SKM-1 (cell line): ENCODE results near the gene ST6GALNAC3.

ENCODE experiments used
- DNase-seq: peaks from one replicate; lab custom pipeline; 2025; ENCODE audit not compliant: unreplicated experiment; lab: John Stamatoyannopoulos, UW

ST6GALNAC3 gene

DNA sequence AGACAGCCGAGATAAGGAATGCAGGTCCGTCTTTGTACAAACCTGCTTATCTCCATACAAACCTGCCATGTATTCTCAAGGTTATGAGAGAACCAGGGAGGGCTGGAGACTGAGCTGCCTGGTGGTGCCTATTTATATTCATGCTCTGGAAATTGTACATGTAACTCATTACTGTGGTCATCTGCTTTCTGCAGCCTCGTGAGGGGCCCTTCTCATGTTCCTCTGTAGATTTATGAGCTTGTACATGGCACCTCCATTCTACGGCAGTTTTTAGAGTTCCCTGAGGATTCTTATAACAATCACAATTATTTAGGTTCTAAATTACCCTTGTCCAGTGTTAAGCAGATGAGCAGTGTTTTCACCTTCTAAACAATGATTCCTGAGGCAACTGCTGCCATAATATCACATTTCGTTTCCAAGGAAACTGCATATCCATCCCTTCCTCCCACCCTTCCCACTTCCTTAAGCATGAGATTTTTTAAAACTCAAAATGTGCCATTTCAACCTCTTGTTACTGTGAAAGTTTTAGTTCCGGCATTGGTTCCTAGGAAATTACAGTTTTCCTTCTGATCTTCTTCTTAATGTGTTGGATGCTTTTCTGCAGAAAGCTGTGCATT, 112.1 kb downstream of the ST6GALNAC3 start:
- DNase-seq, result no peak

DNA sequence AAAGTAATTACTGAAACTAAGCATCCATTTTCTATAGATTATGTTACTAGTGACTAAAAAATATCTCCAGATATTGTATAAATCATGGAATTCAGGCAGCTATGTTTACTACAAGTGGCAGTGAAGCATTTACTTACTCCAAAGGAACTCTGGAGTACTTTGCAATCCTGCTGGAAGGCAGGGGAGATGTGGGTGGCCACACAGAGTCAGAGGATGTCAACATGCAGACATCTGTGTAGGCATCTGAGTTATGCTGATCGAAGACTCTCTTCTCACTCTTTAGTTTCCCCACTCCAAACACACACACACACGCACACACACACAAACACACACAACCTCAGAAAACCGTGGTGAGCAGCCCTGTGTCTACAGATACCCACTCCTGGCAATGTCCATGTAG, 112.9 kb downstream of the ST6GALNAC3 start:
- DNase-seq, result no peak

DNA sequence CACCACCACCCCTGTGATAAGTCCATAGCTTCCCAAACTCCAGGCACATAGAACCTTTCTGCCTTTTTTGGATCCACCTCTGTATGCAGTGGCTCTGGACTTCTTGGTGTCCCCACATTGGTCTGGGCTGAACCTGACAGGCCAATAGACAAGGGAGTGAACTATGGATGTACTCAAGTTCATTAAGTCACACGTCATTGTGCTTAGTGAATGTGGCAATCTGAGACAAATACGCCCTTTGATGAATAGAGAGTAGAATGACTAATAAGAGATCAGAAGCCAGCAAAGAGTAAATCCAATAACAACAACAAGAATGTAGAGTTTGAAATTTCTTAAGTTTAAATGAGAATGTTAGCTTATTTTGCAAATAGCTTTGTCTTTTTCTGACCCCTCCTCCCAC, 114.8 kb downstream of the ST6GALNAC3 start:
- no peak for DNase-seq

DNA sequence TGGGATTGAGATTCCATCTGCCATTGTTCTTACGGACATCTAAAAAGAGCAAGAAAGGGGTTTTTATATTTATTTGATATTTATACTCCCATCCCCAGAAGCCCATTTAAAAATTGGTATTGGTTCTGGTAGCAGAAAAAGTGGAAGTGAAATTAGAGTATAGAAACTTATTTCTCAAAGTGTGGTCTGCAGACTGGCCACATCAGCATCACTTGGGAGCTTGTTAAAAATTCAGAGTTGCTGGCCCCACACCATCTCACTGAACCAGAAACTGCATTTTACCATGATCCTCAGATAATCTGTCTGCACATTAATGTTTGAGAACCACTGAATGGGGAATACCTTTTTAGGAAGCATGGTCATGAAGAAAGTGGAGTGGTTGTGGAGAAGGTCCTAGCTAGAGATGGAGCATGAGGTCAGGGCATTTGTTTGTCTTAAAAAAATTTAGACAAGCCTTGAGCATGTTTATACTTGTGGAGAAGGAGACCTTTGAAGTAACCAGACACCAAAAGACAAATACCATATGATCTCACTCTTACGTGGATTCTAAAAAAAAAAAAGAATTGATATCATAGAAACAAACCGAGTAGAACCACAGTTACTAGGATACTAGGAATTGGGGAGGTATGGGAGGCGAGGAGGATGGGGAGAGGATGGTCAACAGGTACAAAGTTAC, 116.3 kb downstream of the ST6GALNAC3 start:
- DNase-seq, result no peak

DNA sequence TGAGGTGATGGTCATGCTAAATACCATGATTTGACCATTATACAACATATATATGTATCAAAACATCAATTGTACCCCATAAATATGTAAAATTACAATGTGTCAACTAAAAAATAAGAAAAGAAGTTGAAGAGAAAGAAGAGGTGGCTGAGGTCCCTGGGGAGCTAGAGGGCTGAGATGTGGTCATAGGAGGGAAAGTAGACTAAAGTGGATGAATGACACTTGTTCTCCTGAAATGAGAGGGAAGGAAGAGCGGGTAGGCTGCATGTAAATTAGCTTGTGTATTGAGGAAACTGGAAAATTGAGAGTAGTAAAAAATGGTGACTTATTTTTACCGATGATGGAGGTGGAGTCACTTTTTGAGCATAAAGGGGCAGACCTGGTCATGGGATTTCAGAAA, 117.0 kb downstream of the ST6GALNAC3 start:
- no peak for DNase-seq

DNA sequence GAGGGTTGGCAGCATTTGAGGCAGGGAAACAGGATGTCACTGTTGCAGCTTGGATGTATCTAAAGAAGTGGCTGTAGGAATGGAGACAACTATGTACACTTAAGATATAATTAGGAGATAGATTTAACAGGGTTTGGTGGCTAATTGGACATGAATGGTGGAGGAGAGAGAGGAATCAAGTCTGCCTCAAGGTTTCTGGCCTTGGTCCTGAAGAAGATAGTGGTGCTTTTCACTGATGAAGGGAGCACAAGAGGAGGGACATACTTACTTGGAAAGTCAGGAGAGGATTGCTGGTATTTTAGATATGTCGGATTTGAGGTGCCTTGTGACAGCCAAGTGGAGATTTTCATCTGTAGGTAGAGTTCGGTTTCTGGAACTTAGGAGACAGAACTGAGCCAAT, 123.9 kb downstream of the ST6GALNAC3 start:
- no peak for DNase-seq

DNA sequence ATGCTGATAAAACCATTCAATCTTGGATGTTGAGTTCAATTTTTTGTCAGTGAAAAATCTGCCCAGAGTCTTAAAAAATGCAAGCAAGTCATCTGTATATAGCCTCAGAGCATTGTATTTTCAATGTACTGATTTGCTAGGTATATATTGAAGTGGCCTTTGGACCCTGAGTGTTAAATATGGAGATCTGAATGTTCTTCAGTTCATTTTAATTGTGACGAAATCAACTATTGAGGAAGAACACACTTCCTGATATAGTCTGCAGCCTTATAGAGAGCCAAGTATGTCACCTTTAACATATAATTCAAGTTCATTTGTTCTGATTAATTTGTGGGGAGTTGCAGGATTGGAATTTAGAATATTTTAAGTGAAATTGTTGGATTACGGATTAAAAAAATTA, 128.1 kb downstream of the ST6GALNAC3 start:
- DNase-seq, result no peak

DNA sequence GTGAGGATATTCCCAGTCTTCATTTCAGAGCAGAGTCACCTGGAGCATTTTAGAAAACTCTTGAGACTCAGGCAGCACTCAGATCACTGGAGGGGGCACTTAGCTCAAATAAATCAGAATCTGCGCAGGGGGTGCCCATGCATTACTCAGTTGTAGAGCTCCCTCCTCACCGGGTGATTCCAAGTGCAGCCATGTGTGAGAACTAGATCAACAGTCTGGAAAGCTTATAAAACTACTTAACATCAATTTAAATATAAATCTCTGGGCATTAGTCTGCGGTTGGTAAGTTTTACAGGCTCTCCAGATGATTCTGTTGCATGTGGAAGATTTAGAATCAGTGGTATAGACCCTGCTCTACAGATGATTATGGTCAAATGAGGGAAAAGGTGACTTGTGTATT, 128.6 kb downstream of the ST6GALNAC3 start:
- no peak for DNase-seq

DNA sequence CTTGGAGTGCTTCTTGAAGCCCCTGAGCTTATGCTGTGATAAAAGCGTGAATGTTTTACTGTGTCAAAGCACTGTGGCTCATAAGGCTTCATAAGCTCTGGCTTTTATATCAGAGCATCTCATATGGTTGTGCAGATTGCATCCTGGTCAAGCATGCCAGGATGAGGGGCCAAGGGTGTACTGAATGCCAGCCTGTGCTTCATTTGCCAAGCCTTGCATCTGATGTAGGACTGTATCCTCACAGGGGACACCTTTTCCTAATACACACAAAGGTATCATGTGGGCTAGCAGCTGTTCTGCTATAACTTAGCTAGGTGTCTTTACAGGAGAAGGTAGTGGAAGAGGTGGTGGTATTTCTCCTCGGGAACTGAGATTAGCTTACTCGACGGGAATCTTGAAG, 134.7 kb downstream of the ST6GALNAC3 start:
- DNase-seq, result no peak

DNA sequence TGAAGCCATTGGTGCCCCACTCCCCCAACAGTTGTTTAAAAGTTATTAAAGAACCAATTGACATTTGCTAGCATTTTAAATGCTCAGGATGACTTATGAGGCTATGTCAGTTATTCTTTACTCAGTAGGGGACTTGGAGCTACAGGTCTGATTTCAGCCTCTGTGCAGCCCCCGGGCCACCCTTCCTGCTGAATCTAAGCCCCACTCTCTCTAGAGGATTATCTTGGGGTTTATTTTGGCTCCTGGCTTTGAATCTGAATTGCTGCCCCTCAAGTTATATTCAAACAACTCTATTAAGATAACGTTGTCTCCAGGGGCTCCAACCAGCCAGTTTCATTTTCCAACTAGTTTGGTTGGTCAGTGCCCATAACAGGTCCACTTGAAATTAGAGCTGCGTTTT, 135.1 kb downstream of the ST6GALNAC3 start:
- DNase-seq, result no peak

DNA sequence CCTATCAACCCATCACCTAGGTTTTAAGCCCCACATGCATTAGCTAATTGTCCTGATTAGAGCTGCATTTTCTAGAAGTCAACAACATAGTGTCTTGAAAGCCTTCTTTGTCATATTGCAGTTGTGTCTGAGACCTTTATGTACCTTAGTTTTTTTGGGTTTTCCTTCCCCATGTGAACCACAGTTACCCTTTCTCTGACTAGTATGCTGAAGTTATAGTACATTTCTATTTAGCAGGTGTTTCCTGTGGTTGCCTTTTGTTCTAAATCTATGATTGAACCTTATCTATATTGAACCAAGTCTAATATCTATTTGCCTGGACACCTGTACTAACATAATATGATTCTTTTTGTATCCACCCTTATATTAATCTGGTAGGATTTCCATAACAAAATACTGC, 135.6 kb downstream of the ST6GALNAC3 start:
- DNase-seq, result no peak

DNA sequence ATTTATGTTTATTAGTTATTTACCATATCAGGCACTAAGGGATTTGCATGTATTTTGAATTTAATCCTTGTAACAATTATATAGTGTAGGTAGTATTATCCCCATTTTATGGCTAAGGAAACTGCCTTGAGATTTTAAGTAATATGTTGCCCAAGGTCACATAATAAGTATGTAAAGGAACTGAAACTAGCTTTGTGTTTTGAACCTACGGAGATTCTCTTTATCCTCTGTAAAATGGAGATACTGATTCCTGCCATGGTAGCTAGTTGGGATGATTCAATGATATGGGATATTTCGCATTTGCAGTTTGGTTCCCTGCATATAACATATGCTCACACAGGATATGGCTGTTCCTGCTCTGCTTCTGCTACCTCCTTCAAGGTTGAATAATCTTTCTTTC, 144.3 kb downstream of the ST6GALNAC3 start:
- no peak for DNase-seq

DNA sequence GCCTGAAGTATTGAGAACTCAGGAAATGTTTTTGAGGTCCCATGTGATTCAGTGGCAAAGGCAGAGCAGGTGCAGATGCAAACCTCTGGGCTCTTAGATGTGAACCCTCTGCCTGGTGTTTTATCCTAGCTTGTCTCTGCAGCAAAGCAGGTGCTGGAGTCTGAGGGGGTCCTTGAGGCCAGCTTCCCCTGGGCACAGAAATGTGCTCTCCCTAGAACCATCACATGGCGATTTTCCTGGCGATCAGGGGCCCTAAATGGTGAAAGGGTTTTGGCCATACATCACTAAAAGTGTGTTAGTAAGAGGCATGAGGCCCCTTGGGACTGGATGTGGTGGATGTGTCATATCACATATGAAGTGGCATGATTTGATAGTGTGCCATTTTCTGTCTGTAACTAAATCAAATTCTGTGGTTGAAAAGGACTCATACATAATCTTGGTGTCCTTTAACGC, 144.8 kb downstream of the ST6GALNAC3 start:
- no peak for DNase-seq

DNA sequence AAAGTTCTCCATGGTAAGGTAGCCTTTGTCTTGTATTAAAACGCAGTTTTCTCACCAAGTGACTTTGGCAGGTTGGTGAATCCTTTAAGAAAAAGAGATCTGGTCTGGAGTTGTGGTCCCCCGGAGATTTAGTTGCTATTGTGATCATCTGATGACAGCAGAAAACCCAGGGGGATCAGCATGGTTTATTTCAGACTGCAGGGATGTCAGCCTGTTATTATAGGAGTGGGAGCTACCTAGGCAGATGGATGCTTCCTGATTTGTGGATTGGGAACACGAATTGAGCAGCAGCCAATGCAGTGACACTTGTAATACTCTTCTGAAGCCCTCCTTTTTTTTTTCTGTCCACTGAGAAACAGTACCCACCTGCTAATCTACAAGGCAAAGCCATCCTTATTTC, 150.2 kb downstream of the ST6GALNAC3 start:
- DNase-seq, result no peak

DNA sequence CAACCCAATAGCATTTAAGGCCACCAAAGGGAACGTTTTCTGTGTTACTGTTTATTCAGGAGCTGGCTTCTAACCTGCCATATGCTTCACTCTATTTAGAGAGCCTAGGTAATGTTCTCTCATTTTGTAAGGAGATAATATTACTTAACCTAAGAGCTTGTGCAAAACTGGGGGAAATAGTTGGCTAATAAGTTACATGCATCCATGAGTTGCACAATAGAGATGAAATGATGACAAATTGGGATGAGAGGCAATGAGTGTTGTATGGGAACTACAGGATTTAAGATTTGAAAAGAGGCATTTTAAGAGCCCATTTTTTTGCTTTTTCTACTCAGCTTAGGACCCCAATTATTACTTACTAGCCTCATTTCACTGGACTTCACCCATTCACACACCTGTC, 151.0 kb downstream of the ST6GALNAC3 start:
- no peak for DNase-seq

DNA sequence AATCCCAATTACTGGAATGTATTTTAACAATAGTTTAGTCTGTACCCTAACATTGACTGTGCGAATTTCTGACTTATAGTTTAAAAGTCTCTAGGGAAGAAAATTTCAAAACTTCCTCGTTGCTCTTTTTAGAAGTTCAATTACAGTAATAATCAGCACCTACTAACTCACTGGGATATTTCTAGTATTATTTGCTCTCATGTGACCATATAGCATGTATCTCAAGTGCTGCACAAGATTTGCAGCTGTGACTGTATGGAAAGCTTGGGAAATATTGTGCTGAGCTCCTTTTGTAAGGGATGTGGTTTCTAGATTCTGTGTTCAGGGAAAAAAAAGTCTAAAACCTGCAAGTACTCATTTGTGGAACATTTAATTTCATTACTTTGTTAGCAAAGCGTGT, 153.1 kb downstream of the ST6GALNAC3 start:
- DNase-seq, result no peak

DNA sequence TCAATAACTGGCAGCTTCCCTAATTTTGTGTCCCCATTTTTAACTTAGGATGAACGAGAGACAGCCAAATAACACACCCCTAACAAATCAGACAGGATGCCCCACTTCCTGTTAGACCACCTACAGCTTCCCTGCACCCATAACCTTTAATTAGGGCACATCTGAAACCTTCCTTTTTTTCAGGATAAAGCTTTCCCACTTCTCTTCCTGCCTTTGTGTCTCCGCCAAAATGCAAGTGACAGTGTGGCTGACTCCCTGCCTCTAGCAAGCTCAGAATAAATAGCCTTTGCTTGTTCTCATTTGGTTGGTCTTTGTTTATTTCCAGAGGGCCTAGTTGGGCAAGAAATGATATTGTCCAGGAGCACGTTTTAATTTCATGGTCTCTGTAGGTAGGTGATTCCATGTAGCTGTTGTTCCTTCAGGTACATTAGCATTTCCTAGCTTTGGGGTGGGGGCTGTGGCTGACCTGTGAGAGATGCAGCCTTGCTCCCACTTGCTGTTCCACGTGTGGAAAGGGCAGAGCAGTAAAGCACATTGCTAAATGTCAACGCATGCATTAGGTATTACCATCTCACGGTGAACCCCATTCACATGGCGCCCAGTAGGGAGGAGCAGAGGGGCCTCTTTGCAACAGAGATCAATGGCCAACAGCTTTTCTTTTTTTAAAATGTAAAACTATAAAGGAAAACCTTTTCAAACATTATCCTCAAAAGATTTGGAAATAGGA, 154.9 kb downstream of the ST6GALNAC3 start:
- DNase-seq, result no peak

DNA sequence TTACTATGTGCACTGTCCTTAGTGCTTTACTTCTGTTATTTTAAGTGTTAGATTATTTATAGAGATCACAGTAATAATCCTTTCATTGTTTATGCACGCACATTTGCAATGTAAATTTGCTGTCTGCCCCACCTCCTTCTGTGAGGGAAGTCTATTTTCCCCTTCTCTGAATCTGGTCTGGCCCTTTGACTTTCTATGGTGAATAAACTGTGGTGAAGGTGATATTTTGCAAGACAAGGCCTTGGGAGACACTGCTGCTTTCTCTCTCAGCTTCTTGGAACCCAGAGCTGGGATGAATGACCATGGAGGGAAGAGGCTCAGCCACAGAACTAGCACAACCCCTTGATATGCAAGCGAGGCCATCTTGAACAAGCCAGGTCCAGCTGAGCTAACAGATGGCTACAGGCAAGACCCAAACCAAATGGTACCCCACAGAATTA, 156.3 kb downstream of the ST6GALNAC3 start:
- no peak for DNase-seq

DNA sequence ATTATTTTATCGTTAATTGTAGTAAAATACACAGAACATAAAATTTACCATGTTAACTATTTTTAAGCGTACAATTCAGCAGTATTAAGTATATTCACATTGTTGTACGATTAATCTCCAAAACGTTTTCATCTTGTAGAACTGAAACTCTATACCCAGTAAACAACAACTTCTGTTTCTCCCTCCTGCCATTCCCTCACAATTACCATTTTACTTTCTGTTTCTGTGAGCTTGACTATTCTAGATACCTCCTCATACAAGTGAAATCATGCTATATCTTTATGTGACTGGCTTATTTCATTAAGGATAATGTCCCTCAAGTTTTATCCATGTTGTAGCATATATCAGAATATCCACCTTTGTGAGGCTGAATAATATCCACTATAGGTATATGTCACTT, 156.8 kb downstream of the ST6GALNAC3 start:
- DNase-seq, result no peak

DNA sequence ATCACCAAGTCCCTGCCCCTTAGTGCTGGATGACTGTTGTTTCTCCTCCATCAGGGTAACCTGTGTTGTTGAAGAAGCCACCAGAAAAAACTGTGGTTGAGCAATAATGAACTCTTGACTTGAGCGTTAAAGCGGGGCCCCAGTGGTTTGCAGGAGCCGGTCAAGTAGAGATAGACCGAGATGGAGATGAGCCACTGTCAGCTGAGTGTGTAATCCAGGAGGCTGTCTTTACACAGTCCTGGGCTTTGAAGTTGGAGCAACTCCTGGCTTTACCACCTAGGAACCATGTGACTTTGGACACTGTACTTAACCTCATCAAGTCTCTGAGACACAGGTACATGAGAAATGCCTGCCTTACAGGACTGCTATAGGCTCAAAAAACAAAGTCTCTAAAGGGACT, 158.1 kb downstream of the ST6GALNAC3 start:
- DNase-seq, result no peak

DNA sequence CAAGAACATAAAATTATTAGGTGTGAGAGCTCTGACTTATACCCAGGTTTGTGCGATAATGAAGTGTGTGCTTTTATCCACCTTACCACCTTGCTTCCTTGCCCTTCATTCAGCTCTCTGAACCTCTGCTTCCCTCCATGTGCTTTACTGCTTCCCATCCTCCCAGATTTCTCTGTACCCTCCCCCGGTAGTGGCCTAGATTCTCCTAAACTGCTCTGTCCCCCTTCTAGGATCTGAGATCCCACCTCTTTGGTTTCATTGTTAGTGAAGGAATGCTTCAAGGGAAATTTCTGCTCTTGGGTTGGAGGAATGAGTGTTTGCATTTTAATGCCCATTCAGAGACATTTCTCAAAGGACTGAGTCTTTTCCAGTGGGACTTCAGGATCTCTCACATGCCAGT, 159.5 kb downstream of the ST6GALNAC3 start:
- no peak for DNase-seq

DNA sequence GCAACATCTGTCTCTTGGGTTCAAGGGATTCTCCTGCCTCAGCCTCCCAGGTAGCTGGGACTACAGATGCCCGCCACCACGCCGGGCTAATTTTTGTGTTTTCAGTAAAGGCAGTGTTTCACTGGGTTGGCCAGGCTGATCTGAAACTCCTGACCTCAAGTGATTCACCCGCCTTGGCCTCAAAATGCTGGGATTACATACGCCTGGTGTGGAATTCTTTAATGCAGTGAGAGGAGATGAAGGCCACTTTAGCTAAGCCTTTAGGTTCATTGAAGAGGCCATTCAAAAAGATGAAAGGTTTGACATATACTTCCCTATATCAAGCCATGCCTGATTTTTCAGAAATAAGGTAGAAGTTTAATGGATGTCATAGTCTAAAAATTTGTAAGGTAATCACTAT, 162.7 kb downstream of the ST6GALNAC3 start:
- DNase-seq, result no peak
